GM18517 (cell line): ENCODE results near the gene ELL2.

Source experiments
- ATAC-seq: cut with Tn5 transposase; IDR thresholded peaks from one replicate; pipeline ENCODE4 v1.9.1; 2021; ENCODE audit warnings: mild to moderate bottlenecking, moderate library complexity; ENCODE audit not compliant: unreplicated experiment

The ELL2 gene

DNA sequence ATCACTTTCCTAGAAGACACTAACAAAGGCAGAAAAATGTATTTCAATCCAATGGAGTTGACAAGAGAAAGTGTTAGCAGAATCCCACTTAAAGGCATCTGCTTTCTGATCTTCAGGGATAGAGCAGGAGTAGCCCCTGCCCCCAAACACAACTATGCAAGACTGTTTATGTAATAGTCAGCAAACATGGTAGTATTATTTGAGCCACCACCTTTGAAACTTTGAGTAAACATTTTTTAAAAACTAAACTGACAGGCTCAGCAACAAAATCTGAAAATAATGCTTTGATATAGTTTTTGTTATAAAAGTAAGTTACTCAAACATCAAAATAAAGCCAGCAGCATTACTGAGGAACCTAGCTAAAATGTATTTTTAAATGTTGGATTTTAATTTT, 4.8 kb downstream of the ELL2 start:
- ATAC-seq: no peak

DNA sequence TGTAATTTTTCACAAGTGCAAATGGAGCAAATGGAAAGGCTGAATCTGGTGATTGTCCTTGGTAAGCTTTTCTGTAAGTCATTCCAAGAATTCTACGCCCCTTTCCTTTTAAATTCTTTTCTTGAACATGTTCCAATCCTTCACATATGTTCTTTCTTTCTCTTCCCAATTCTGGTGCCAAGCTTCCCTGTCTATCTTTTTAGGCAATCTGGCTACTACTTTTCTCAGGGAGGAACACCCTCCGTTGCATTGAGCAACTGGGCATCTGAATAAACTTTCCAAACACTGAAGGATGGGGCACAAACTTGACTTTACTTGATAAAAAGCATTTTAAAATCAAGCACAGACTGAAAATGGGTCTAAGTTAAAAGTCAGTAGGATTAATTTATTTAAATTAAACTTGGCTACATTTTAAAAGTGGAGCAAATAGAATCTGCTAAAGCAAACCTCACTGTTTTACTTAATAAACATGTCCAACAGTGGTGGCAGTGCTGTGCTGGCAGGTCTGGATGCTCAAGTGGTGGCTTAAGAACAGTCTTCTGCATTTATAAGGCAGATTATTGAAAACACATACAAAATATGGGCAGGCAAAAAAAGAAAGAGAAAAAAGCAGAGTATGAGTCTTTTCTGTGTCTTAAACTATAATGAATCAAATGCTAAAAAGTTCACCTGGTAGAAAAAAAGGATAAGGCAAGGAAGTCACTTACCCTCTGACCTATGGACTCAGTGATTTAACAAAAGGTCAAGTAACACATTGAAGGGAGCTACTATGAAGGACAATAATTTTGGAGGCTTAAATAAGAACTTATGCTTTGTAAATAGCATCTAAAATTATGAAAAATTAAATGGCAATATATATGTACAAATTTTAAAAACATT, 5.4 kb downstream of the ELL2 start:
- ATAC-seq: no peak

DNA sequence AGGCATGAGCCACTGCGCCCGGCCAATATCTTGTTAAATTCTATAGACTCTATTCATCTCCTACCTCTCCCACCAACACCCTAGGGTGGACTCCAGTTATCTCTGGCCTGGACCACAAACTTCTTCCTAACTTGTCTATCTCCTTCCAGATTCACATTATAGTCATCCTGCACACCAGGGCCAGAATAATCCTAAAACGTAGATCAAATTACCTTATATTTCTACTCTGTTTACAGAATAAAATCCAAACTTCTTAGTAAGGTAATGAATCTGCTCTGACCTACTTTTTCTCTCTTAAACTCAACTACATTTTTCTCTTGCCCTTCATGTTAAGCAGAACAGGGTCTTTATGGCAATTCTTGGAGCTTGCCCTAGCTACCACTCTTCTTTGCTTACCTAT, 6.9 kb downstream of the ELL2 start:
- no peak for ATAC-seq

DNA sequence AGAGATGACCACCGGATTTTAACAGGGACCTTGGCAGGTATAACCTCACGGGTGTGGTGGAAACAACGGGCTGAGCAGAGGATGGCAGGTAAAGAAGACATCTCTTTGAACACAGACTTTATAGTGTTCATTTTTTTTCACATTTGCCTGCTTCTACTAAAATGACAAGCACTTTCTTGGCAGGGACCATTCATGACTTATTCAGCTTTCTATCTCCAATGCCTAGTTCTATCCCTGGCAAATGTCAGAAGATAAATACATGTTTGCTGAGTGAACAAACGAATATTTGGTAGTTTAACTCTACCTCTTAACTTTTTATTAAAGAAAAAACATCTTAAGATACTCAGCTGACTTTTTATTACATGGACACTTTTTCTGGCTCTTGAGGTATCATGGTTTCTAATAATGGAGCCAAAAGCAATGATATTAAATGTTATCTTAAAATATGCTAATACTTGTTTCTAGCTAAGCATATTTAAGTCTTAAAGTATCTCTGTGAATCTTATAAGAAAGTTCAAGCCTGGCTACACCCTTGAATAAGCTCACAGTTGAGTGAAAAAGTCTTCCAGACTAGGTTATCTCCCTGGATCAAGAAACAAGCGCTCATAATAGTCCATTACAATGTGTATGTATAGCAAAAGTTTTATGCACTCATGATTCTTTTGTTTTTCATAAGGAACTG, 8.5 kb downstream of the ELL2 start:
- no peak for ATAC-seq

DNA sequence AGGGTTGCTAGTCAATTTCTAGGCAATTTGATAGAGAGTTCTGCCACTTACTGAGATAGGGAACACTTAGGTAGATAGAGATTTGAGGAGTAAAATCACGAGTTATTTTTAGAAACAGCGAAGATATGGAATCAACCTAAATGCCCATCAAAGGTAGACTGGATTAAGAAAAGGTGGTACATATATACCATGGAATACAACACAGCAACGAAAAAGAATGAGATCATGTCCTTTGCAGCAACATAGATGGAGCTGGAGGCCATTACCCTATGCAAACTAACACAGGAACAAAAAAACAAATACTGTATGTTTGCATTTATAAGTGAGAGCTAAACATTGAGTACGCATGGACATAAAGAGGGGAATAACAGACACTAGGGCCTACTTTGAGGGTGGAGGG, 9.7 kb downstream of the ELL2 start:
- ATAC-seq: no peak

DNA sequence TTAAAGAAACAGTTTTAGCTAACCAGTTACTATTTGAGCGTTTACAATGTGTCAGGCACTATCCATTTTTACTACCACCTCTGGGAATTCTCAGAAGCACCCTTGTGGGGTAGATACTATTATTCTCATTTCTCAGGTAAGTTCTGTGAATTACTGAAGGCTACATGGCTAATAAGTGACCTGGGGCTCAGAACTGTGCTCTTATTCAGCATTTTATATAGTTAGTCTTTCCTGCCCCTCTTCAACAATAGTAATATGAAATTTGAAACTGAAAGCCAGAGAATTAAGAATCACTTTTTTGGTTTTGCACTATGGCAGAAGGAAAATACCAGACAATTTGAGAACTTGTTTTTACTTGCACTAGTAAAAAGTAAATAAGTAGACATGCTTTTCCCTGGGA, 11.8 kb downstream of the ELL2 start:
- ATAC-seq: no peak

DNA sequence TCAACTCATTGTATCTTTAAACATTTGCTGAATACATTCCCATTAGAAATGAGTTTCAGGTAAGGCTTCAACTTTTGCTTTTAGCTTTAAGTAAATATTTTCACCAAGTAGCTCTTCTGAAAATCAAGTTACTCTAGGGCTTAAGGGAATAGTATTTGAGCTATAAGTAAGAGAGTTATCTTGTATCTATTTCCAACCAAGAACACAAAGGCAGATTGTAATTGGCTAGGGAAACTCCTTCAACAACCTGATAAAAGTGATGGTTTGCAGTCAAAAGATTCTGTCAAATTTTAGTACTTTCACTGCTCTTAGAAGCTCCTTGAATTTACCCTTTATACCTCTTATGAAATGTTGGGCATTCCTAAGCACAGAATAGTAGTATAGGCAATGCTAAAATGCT, 13.0 kb downstream of the ELL2 start:
- no peak for ATAC-seq

DNA sequence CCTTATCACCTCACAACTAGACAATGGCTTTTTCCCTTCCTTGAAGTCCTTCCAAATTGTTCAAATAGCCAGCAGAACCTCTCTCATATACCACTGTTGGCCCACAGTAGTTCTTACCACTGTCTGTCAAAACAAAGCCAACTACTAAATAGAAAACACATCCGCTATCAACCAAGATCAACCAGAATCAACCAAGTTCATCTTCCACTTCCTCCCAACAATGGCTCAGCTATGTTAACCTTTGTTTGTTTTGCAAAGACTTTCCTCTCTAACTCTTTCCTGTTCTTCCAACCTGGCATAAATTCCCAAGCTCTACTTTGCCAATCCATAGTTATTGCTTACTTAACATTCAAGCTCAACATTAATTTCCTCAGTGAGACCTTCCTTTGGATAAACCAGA, 15.2 kb downstream of the ELL2 start:
- ATAC-seq: no peak

DNA sequence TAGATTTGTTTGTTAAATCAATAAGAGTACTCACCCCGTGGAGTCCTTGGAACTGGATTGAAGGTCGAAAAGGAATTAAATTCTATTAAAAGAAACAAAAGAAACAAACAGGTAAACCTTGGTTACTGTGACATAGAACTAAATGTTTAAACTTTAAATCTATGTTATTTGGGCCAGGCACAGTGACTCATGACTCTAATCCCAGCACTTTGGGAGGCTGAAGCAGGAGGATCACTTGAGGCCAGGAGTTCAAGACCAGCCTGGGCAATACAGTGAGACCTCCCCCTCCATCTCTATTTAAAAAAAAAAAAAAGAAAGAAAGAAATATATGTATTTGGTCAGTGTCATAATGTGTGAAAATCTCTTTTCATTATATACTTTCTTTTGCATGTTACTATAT, 18.7 kb downstream of the ELL2 start:
- no peak for ATAC-seq

DNA sequence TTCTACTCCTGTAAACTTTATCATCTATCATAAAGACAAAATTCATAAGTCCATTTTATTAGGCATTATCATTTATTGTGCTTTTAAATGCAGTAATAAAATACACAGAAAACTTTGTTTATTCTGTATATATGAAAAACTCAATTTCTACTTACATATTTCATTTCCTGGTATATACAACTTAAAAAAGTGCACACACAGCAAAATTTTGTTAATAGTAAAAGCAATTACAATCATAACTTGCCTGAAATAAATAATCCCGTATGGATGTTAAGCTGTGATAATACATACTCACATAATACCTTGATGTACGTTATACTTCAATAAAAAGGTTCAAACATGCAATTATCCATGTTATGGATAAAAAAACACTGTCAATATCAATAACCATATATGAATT, 19.2 kb downstream of the ELL2 start:
- ATAC-seq: no peak

DNA sequence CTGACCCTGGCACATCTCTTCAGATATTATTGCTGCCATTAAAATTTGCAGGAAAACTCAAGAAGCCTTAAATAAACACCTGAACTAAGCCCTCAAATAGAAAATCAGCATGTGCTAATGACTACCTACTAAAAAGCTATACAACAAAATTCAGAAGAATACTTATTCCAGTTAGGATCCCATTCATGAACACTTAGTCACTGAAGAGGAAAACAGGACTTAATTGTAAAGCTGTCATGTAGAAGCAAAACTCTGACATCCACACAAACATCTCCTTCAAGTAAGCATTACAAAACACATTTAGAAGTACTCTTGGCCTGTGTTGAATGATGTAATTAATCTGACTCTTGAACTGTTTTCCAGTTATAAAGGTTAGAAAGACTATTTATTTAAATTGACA, 19.9 kb downstream of the ELL2 start:
- ATAC-seq: no peak

DNA sequence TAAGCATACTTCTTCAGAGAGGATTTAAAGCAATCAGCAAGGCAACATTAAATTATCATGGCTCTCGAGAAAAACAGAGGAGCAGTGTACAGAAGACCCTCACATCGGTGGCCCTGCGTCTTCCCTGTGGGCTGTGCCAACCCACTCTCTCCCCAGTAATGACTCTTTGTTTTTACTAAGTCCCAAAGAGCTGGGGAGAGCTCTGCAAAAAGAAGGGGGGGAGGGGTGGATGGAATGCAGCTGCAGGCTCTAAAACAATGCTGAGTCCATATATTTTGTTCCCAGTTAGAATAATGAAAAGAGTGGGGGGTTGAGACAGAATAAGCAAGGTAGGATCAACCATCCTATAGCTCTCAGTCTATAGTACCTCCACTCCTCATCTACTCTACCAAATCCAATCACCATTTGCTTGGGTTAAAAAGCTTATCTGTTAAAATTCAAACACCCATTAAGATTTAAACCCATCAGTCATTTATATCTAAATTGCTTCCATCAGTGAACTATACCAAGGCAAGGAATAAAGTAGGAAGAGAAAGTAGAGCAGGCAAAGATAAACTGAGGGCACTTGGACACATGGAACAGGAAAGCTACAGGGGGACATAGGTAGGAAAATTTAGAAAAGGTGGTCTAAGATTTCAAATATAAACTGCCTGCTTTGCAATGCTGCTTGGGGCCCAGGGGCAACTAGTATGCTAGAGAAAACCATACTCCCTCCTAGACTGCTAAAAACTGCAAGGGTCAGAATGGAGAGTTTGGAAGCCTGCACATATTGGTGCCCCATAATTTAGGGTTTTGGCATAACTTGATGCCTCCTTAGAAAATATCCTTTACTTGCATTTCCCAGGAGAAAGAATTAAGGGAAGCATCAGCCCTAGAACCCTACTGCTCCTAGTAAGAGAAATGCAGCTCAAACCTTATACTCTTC, 20.6 kb downstream of the ELL2 start:
- ATAC-seq: no peak

DNA sequence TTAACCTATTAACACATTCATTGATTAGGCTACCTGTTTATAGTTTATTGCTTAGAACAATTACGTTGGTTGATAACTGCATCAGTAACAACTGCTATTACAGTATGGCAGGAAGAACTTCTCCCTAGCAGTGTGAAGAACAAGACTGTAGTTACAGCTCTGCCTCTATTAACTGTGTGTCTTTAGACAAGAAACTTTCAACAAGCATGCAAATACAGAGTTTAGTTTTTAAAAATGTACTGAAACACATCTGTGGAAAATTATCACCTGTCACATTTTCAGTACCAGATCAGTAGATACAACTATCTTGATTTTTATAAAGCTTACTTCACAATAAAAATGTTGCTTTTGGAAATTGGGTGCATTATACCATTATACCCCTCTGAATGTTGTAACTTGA, 22.2 kb downstream of the ELL2 start:
- peak; percentile 75 for ATAC-seq

DNA sequence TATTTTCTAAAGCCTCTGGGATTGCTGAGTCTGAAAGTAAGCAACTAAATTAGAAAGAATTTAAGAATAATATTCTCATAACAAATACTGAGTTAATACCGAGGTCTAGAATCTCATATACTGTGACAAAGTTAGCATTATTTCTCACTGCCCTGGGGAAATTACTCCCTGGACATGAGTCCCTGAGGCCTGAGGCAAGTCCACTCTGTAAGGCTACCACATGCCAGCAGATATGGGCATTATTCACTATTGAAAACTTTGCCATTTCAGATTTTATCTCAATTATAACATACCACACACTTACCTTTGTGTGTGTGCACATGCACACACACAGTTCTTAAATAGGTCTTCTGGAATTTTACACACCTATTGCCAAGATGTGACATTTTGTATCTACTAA, 22.9 kb downstream of the ELL2 start:
- ATAC-seq: no peak

DNA sequence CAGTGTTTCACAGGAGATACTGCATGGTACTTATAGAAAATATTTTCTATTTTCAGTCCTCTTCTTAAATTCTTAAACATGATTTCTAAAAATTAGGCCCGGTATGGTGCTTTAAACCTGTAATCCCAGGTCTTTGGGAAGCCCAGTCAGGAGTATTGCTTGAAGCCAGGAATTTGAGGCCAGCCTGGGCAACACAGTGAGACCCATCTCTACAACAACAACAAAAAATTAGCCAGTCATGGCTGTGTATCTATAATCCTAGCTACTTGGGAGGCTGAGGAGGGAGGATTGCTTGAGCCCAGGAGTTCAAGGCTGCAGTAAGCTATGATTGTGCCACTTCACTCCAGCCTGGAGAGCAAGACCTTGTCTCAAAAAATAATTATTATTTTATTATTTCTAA, 23.3 kb downstream of the ELL2 start:
- no peak for ATAC-seq

DNA sequence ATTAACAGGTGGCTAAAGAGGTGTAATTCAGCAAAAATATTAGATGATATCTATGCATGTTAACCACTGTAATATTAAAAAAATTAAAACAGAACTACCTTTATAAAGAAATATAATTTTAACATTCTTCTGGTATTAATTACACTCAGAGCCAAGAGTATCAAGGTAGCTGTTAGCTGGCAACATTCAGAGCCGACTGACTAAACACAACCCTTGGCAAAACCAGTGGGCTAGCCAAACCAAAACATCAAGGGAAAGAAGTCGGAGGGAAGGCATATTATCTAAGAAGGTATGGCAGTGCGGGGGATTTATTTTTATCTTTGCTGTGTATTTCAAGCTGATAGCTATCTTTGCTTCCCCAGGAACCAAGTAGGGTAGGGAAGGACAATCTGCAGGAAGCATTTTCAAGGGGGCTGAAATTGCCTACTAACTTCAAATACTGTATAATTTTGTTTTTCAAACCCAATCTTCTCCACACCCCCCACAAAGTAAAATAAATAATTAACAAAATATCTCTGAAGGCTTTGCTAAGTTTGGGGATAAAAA, 24.0 kb downstream of the ELL2 start:
- ATAC-seq: no peak

DNA sequence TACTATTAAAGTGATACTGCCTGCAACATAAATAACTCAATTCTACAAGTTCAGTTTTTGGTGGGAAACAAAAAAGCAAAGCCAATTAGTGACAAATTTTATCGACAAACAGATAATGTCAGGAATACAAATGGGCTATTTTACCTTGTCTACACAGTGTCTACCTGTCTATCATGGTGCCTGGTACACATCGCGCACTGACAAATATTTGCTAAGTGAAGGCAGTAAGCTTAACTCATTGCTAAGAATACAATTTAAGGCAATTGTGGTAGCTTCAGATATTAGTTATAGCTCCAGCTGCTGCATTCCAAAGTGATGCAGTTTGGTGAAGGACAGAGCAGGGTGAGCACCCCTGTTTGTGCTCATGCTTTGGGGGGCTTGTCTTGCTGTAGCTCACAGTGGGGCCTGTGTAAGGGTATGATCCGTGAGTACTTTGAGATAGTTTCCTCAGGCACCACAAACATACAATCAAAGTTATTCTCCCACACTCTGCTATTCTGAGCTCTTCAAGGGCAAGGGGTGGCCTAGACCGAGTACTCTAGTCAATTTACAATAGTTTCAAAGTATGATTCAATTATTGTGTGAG, 24.7 kb downstream of the ELL2 start:
- no peak for ATAC-seq

DNA sequence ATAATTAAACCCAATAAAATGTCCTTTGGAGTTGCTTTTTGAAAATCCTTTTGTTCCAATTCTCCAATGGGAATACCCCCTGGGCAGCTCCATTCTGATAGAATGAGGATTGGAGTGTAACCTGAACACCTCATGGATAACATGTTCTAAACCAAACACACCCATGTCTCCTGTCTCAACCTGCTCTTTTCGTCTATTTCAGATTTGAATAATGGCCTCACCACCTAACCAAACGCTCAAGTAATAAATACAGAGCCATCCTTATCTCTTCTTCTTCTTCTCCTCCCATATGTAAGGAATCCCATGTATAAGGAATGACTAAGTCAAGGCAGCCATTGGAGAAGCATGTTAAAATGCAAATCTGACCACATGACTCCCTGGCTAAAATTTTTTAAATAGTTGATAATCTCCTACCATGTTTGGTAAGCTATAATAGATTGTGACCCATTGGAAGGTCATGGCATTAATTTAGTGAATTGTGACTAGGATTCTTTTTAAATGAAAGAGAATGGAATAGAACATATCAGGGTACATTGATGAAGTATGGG, 26.0 kb downstream of the ELL2 start:
- ATAC-seq: no peak

DNA sequence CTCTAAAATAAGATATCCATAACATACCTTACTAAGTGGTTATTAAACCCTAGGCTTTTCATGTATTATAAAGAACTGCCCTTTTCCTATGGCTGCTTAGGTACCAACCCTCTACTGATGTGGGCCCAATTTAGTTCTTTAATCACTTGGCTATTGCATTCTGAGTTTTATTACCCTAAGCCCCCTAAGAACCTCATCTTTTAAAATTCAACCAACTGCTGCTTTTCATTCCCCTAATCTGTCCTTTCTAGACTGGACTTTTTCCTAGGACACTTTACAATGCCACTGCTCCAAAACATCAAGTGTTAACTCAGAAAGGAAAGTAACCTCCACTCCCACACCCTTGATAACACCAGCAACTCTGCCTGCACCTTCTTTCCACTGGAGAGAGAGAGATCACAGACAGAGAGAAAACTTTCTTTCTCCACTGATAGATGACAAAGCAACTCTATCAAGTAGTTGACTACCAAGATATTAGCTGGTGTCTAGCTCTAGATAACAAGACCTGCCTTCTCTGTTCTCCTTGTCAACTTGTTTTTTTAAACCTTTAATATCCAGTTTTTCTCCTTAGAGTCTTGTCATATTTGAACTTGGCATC, 27.3 kb downstream of the ELL2 start:
- no peak for ATAC-seq

DNA sequence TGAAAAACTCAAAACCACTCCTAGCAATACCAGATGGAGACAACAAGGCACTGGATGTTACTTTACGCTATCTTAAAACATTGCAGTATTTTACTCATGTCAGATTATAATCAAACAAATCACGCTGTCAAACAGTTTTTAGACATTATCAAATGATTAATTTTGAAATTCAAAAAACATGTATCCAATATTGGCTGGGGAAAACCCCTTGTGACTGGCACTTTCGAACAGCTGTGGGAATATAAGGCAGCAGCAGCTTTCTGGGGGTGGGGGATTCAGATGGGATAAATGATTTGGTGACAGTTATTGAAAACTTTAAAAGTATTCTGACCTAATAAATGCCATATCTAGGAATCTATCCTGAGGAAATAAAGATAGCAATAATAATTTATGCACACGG, 28.7 kb downstream of the ELL2 start:
- no peak for ATAC-seq
